GM12874 (cell line): Measurements from ENCODE around the gene ABCC4.
A peak's percentile ranks its signal among the peaks of the same experiment; 100 is the strongest.

Experiments used
- CTCF ChIP-seq: IDR thresholded peaks from 2 replicates; pipeline ENCODE4 v1.5.1; 2011; ENCODE audit warnings: low read depth, mild to moderate bottlenecking, control low read depth, low read length, moderate library complexity; ENCODE audit not compliant: insufficient read depth

ABCC4 gene

GRCh38 chr13:95224064-95224463 lies 77.2 kb downstream of the ABCC4 start:
- no peak for TF ChIP-seq CTCF

- TF ChIP-seq CTCF, result peak; percentile 23; the same call in 1 of the 2 replicates
These were observed 78.6 kb downstream of the ABCC4 start for GRCh38 chr13:95222733-95223018.

GRCh38 chr13:95221971-95222732 lies 79.1 kb downstream of the ABCC4 start:
- TF ChIP-seq CTCF, result no peak

- no peak for TF ChIP-seq CTCF
These were observed 80.6 kb downstream of the ABCC4 start for GRCh38 chr13:95220611-95221010.

GRCh38 chr13:95217920-95218830 lies 83.1 kb downstream of the ABCC4 start:
- TF ChIP-seq CTCF, result no peak

- no peak for TF ChIP-seq CTCF
These were observed 85.1 kb downstream of the ABCC4 start for GRCh38 chr13:95216182-95216581.

- no peak for TF ChIP-seq CTCF
These were observed 88.0 kb downstream of the ABCC4 start for GRCh38 chr13:95212983-95213850.
